Measurements from ENCODE around the gene ELN.
"Not testable (repeated sequence)": the region's sequence is repeated elsewhere in the genome, so short reads cannot be mapped to it uniquely, and the experiment has no call there.

The ELN gene

GRCh38 chr7:74044366-74045350 is 16.7 kb downstream of the ELN start:
- peak; percentile 73 for DNase-seq (ENCODE audit: low spot score)

GRCh38 chr7:74046581-74046980 is 18.6 kb downstream of the ELN start:
- not testable (repeated sequence) for DNase-seq (ENCODE audit: low spot score)

- DNase-seq (ENCODE audit: low spot score): no peak
Measured at GRCh38 chr7:74047804-74048380, 19.9 kb downstream of the ELN start.

- DNase-seq (ENCODE audit: low spot score): no peak
Measured at GRCh38 chr7:74048999-74049599, 21.1 kb downstream of the ELN start.

GRCh38 chr7:74049997-74050798 is 22.2 kb downstream of the ELN start:
- DNase-seq (ENCODE audit: low spot score): no peak

GRCh38 chr7:74051193-74051592 is 23.2 kb downstream of the ELN start:
- no peak for DNase-seq (ENCODE audit: low spot score)

- no peak for DNase-seq (ENCODE audit: low spot score)
Measured at GRCh38 chr7:74051629-74052410, 23.8 kb downstream of the ELN start.

- DNase-seq (ENCODE audit: low spot score): no peak
Measured at GRCh38 chr7:74052628-74053027, 24.7 kb downstream of the ELN start.

- no peak for DNase-seq (ENCODE audit: low spot score)
Measured at GRCh38 chr7:74053589-74054186, 25.7 kb downstream of the ELN start.

GRCh38 chr7:74056096-74056915 is 28.3 kb downstream of the ELN start:
- no peak for DNase-seq (ENCODE audit: low spot score)

- DNase-seq (ENCODE audit: low spot score): no peak
Measured at GRCh38 chr7:74057216-74057925, 29.4 kb downstream of the ELN start.

- no peak for DNase-seq (ENCODE audit: low spot score)
Measured at GRCh38 chr7:74057987-74058386, 30.0 kb downstream of the ELN start.

GRCh38 chr7:74058486-74058885 is 30.5 kb downstream of the ELN start:
- DNase-seq (ENCODE audit: low spot score): no peak

GRCh38 chr7:74059037-74059436 is 31.1 kb downstream of the ELN start:
- DNase-seq (ENCODE audit: low spot score): no peak

GRCh38 chr7:74059681-74060588 is 32.0 kb downstream of the ELN start:
- DNase-seq (ENCODE audit: low spot score): no peak

GRCh38 chr7:74061840-74062539 is 34.0 kb downstream of the ELN start:
- peak; percentile 77 for DNase-seq (ENCODE audit: low spot score)

- no peak for DNase-seq (ENCODE audit: low spot score)
Measured at GRCh38 chr7:74063223-74063641, 35.3 kb downstream of the ELN start.

- DNase-seq (ENCODE audit: low spot score): no peak
Measured at GRCh38 chr7:74063646-74064045, 35.7 kb downstream of the ELN start.

Measured in putamen (tissue), 1 donor.